Measurements from ENCODE around the gene RAI1. TPM values are rescaled to one million over a fixed set of nuclear protein-coding genes. Genes with fewer than 3 reads are reported as not detected.

RAI1 gene
- total and polyA plus RNA-seq, 2 of the 13 experiments (the other 11 are each of a cell fraction or from before 2014, with no cell fraction given) = 3.4 to 5.2 TPM

- TF ChIP-seq ZNF318 (CRISPR knock-in tag; IDR thresholded peaks at IDR 0.05) = no peak
- no peak for TF ChIP-seq YEATS2 (CRISPR knock-in tag; IDR thresholded peaks at IDR 0.05; ENCODE audit: borderline replicate concordance)
- TF ChIP-seq GMEB1 (CRISPR knock-in tag; IDR thresholded peaks at IDR 0.05; ENCODE audit: borderline replicate concordance) = no peak; the same call in 1 of the 2 replicates
- TF ChIP-seq ZNF879 (CRISPR knock-in tag; IDR thresholded peaks at IDR 0.05) = peak; percentile 53; the same call in 1 of the 2 replicates
- no peak for TF ChIP-seq ATF6 (CRISPR knock-in tag; conservative IDR thresholded peaks at IDR 0.05)
- no peak; the same call in 1 of the 2 replicates for TF ChIP-seq MEIS1 (CRISPR knock-in tag; IDR thresholded peaks at IDR 0.05; ENCODE audit: borderline replicate concordance)
- TF ChIP-seq DPF2 (CRISPR knock-in tag; IDR thresholded peaks at IDR 0.05; ENCODE audit: borderline replicate concordance, low read depth) = no peak
- TF ChIP-seq TIGD3 (CRISPR knock-in tag; IDR thresholded peaks at IDR 0.05; ENCODE audit: borderline replicate concordance) = 0 out of 2 replicates have a peak, but pooled peaks have one; percentile 12
- no peak for TF ChIP-seq ZNF382 (CRISPR knock-in tag; IDR thresholded peaks at IDR 0.05; ENCODE audit: borderline replicate concordance)
- TF ChIP-seq BRCA1 (CRISPR knock-in tag; IDR thresholded peaks at IDR 0.05) = no peak
- TF ChIP-seq MATR3 (CRISPR knock-in tag; IDR thresholded peaks at IDR 0.05) = no peak
- TF ChIP-seq IRF2 (CRISPR knock-in tag; IDR thresholded peaks at IDR 0.05) = no peak
- 0 out of 2 replicates have a peak, but pooled peaks have one; percentile 3 for TF ChIP-seq PHF20 (CRISPR knock-in tag; IDR thresholded peaks at IDR 0.05)
- no peak for TF ChIP-seq SIN3B (IDR thresholded peaks at IDR 0.05; ENCODE audit: low read length)
- TF ChIP-seq ZKSCAN5 (CRISPR knock-in tag; IDR thresholded peaks at IDR 0.05) = no peak
Measured at GRCh38 chr17:17835415-17836249, 154.4 kb downstream of the RAI1 start (continued).

Data from HepG2 (cell line).